HEK293T (cell line): ENCODE results near the gene ACTRT3.
"Not testable (repeated sequence)": the region's sequence is repeated elsewhere in the genome, so short reads cannot be mapped to it uniquely, and the experiment has no call there.

Experiments
- CTCF ChIA-PET: fragments of 350-600 bp; formaldehyde crosslinking; extraction: SDS; loops from one replicate; lab custom pipeline; 2021; ENCODE audit warnings: antibody characterized with exemption, inconsistent platforms; lab: Yijun Ruan, JAX
- POLR2A ChIA-PET: fragments of 350-600 bp; formaldehyde crosslinking; extraction: SDS; loops from one replicate; lab custom pipeline; 2020; ENCODE audit warnings: antibody characterized with exemption, inconsistent platforms; lab: Yijun Ruan, JAX
- DNase-seq: peaks from one replicate; pipeline ENCODE4 v3.0.0; 2012; ENCODE audit warnings: mixed read lengths; ENCODE audit errors: extremely low spot score
- ARNT ChIP-seq: fragments of 450-650 bp; IDR thresholded peaks from 2 replicates; pipeline ENCODE4 v1.6.1; 2017; ENCODE audit warnings: mild to moderate bottlenecking
- BHLHE40 ChIP-seq: fragments of 450-650 bp; IDR thresholded peaks from 2 replicates; pipeline ENCODE4 v1.6.1; 2016; ENCODE audit warnings: mild to moderate bottlenecking, moderate library complexity, borderline replicate concordance
- CTBP1 ChIP-seq: fragments of 450-650 bp; IDR thresholded peaks from 2 replicates; pipeline ENCODE4 v1.6.1; 2016; ENCODE audit warnings: borderline replicate concordance
- ELF4 ChIP-seq: fragments of 450-650 bp; IDR thresholded peaks from 2 replicates; pipeline ENCODE4 v1.6.1; 2017; ENCODE audit warnings: antibody characterized with exemption
- FOXA1 ChIP-seq: fragments of 450-650 bp; IDR thresholded peaks from 2 replicates; pipeline ENCODE4 v1.6.1; 2016; ENCODE audit warnings: mild to moderate bottlenecking
- FOXK2 ChIP-seq: fragments of 450-650 bp; IDR thresholded peaks from 2 replicates; pipeline ENCODE4 v1.6.1; 2016; ENCODE audit warnings: mild to moderate bottlenecking
- FOXM1 ChIP-seq: fragments of 450-650 bp; IDR thresholded peaks from 2 replicates; pipeline ENCODE4 v1.6.1; 2017; ENCODE audit warnings: mild to moderate bottlenecking, borderline replicate concordance
- HDGF ChIP-seq: fragments of 450-650 bp; IDR thresholded peaks from 2 replicates; pipeline ENCODE4 v1.6.1; 2017; ENCODE audit warnings: antibody characterized with exemption, borderline replicate concordance
- L3MBTL2 ChIP-seq: fragments of 450-650 bp; conservative IDR thresholded peaks from 2 replicates; pipeline ENCODE4 v1.6.1; 2016; ENCODE audit warnings: mild to moderate bottlenecking
- LEF1 ChIP-seq: fragments of 450-650 bp; IDR thresholded peaks from 2 replicates; pipeline ENCODE4 v1.6.1; 2017; ENCODE audit warnings: mild to moderate bottlenecking, borderline replicate concordance
- NFRKB ChIP-seq: fragments of 450-650 bp; IDR thresholded peaks from 2 replicates; pipeline ENCODE4 v1.6.1; 2016; ENCODE audit warnings: mild to moderate bottlenecking, moderate library complexity
- SP1 ChIP-seq: fragments of 450-650 bp; IDR thresholded peaks from 2 replicates; pipeline ENCODE4 v1.6.1; 2017
- SUZ12 ChIP-seq: fragments of 450-650 bp; IDR thresholded peaks from 2 replicates; pipeline ENCODE4 v1.6.1; 2016; ENCODE audit warnings: mild to moderate bottlenecking
- TARDBP ChIP-seq: fragments of 450-650 bp; IDR thresholded peaks from 2 replicates; pipeline ENCODE4 v1.6.1; 2016
- ZNF384 ChIP-seq: fragments of 450-650 bp; IDR thresholded peaks from 2 replicates; pipeline ENCODE4 v1.6.1; 2016
- TF ChIP-seq, protein P1 (sequence below): fragments of 450-650 bp; IDR thresholded peaks from 2 replicates; pipeline ENCODE4 v1.6.1; 2016

ACTRT3 gene

DNA sequence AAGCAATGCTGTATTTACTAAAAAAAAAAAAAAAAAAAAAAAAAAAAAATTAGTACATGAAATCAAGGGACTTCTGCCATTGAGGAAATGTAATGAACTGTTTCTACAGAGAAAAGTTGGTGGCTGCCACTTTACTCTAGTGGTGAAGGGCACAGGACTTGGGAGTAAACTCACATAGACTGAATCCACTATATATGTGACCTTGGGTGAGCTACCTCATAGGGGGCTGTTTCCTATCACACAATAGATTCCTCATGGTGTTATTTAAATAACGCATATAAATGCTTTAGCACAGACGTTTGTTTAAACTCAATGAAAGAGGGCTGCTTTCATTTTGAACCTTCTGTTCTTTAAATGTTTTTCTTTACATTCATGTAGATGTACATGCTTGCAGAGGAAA, 30.3 kb downstream of the ACTRT3 start:
- no peak for DNase-seq
- CTCF ChIA-PET: no interaction called here
- TF ChIP-seq FOXA1 (no peak), TARDBP (no peak), CTBP1 (no peak), FOXK2 (no peak), FOXM1 (no peak), NFRKB (no peak), HDGF (no peak), BHLHE40 (no peak), SP1 (no peak), ARNT (no peak), LEF1 (no peak), ZNF384 (no peak), ELF4 (no peak), L3MBTL2 (no peak), SUZ12 (no peak)
- TF ChIP-seq, protein P1, sequence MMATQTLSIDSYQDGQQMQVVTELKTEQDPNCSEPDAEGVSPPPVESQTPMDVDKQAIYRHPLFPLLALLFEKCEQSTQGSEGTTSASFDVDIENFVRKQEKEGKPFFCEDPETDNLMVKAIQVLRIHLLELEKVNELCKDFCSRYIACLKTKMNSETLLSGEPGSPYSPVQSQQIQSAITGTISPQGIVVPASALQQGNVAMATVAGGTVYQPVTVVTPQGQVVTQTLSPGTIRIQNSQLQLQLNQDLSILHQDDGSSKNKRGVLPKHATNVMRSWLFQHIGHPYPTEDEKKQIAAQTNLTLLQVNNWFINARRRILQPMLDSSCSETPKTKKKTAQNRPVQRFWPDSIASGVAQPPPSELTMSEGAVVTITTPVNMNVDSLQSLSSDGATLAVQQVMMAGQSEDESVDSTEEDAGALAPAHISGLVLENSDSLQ: no peak
- POLR2A ChIA-PET: no interaction called here

DNA sequence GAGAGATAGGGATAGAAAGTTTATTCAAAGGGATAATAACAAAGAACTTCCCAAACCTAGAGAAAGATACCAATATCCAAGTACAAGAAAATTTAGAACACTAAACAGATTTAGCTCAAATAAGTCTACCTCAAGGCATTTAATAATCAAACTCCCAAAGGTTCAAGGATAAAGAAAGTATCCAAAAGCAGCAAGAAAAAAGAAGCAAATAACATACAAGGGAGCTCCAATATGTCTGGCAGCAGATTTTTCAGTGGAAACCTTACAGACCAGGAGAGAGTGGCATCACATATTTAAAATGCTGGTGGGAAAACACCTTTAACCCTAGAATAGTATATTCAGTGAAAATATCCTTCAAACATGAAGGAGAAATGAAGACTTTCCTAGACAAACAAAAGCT, 37.5 kb downstream of the ACTRT3 start:
- POLR2A ChIA-PET, CTCF ChIA-PET, DNase-seq: not testable (repeated sequence)

DNA sequence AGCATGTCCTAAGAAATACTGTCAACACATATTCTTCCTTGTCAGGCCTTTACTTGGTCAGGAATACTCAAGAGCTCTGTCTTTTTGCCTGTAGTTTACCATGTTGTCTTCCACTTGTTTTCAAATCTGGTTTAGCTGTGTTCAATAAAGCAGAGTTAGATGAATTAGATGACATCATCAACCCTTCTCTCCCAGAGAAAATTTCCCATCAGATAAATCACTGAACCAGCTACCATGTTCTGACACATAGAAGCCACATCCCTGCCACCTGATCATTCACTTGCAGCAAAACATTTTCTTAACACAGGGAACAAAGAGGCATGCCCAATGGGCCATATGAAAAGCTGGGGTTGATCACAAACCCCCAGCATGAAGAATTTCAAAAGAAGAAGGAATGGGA, 46.6 kb downstream of the ACTRT3 start:
- TF ChIP-seq ZNF384: no peak
- TF ChIP-seq FOXM1: no peak
- TF ChIP-seq, protein P1: no peak
- TF ChIP-seq HDGF: no peak
- TF ChIP-seq CTBP1: no peak
- TF ChIP-seq ELF4: no peak
- TF ChIP-seq BHLHE40: no peak
- no peak for TF ChIP-seq SP1
- DNase-seq: no peak
- ChIA-PET POLR2A (no interaction called here), CTCF (no interaction called here)

DNA sequence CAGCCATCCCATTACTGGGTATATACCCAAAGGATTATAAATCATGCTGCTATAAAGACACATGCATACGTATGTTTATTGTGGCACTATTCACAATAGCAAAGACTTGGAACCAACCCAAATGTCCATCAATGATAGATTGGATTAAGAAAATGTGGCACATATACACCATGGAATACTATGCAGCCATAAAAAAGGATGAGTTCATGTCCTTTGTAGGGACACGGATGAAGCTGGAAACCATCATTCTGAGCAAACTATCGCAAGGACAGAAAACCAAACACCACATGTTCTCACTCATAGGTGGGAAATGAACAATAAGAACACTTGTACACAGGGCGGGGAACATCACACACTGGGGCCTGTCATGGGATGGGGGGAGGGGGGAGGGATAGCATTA, 50.9 kb downstream of the ACTRT3 start:
- POLR2A ChIA-PET, CTCF ChIA-PET, DNase-seq: not testable (repeated sequence)
